Stomach (tissue), 4 donors: Measurements from ENCODE around the gene TRIM16.
"Not testable (repeated sequence)": the region's sequence is repeated elsewhere in the genome, so short reads cannot be mapped to it uniquely, and the experiment has no call there.

Experiments
- CTCF ChIP-seq, 7 experiments: fragments of 450-650 bp in 4 of 7; fragments of 200-600 bp in 3 of 7; sonication (generic) in 3 of 7; IDR thresholded peaks; one replicate each; pipeline ENCODE4 v1.5.1; 2016 to 2019; ENCODE audit warnings: antibody characterized with exemption in 7 of 7, control low read depth in 2 of 7, mild to moderate bottlenecking in 1 of 7
- EP300 ChIP-seq: sonication (generic); formaldehyde crosslinking; IDR thresholded peaks from one replicate; pipeline ENCODE4 v1.6.1; 2017; ENCODE audit warnings: antibody characterized with exemption
- POLR2A ChIP-seq, 4 donors: fragments of 450-650 bp; IDR thresholded peaks; one replicate each; pipeline ENCODE4 v1.6.1; 2016; ENCODE audit warnings: antibody characterized with exemption in 4 of 4, control low read depth in 2 of 4, mild to moderate bottlenecking in 1 of 4, moderate library complexity in 1 of 4
- POLR2AphosphoS5 ChIP-seq, 3 donors: sonication (generic); formaldehyde crosslinking; IDR thresholded peaks; one replicate each; pipeline ENCODE4 v1.6.1; 2016; ENCODE audit warnings: antibody characterized with exemption in 3 of 3

GRCh38 chr17:15674640-15675039 lies 9.5 kb downstream of the TRIM16 start:
- not testable (repeated sequence) for TF ChIP-seq EP300; POLR2A (IDR thresholded peaks at IDR 0.05); CTCF (IDR thresholded peaks at IDR 0.05); POLR2AphosphoS5 (IDR thresholded peaks at IDR 0.05)
